ENCODE data around the gene IFT27. TPM values are rescaled to one million over a fixed set of nuclear protein-coding genes. Genes with fewer than 3 reads are reported as not detected.
A peak's percentile ranks its signal among the peaks of the same experiment; 100 is the strongest.
"Not testable (repeated sequence)": the region's sequence is repeated elsewhere in the genome, so short reads cannot be mapped to it uniquely, and the experiment has no call there.

The IFT27 gene
- total and polyA plus RNA-seq, 8 donors = 11.7 to 23.8 (median 15.4) TPM

DNA sequence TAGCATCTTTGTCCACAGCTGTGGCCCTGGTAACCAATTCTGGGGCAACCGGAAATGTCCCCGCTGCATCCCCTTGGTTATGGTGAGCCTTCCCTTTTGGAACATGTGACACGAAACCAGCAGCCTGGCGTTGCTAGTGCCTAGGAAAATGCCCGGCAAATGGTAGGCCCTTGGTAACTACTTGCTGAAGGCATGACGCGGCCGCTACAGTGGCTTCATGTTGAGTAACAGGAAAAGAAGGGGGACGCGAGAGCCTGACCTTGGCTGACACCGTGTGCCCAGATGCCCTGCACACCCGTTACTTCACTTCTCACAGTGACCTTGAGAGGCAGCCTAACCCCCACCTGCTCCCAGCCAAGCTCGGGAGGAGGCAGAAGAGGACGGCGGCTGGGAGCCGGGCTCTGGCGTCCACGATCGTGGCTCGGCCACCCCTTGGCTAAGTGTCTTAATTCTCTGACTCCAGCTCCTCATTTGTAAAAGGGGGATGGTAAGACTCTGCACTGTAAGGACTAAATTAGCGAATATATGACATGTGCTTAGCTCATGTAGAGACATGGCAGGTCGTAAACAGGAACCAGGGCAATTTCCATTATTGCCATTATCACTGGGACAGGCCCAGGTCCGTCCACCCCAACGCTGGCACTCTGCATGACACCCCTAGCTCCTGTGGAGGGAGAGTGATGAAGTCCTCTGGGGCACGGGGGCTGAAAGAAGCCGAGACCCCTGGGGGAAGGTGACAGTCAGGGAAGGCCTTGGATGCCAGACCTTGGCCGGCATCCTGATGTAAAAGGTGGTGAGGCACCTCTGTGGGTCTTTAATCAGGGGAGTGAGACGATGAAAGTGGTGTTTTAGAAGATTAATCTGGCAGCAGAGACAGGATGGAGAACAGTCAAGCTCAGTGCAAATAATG lies 18.9 kb downstream of the IFT27 start:
- Histone ChIP-seq H3K27me3 (no peaks in the 10 kb centered on the region), H3K4me3 (no peak overlapping the region), H3K27ac (no peak overlapping the region), H3K9me3 (no peaks in the 10 kb centered on the region), H3K4me1 (peaks cover 0 to 6% (median 5%) of the 10 kb centered on the region in 3 donors), H3K36me3 (no peaks in the 10 kb centered on the region)
- WGBS, 2 donors = 37 to 43% methylated on average over 28 of the region's 28 CpGs
- intact Hi-C loops (cut with DNase I) = no loop called here
- ATAC-seq (peak in 3 of 4 donors; percentile 14 to 55 (median 37)), DNase-seq (no peak), FAIRE-seq (no peak)
- TF ChIP-seq, protein P1, sequence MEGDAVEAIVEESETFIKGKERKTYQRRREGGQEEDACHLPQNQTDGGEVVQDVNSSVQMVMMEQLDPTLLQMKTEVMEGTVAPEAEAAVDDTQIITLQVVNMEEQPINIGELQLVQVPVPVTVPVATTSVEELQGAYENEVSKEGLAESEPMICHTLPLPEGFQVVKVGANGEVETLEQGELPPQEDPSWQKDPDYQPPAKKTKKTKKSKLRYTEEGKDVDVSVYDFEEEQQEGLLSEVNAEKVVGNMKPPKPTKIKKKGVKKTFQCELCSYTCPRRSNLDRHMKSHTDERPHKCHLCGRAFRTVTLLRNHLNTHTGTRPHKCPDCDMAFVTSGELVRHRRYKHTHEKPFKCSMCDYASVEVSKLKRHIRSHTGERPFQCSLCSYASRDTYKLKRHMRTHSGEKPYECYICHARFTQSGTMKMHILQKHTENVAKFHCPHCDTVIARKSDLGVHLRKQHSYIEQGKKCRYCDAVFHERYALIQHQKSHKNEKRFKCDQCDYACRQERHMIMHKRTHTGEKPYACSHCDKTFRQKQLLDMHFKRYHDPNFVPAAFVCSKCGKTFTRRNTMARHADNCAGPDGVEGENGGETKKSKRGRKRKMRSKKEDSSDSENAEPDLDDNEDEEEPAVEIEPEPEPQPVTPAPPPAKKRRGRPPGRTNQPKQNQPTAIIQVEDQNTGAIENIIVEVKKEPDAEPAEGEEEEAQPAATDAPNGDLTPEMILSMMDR (IDR thresholded peaks at IDR 0.05) = no peak

DNA sequence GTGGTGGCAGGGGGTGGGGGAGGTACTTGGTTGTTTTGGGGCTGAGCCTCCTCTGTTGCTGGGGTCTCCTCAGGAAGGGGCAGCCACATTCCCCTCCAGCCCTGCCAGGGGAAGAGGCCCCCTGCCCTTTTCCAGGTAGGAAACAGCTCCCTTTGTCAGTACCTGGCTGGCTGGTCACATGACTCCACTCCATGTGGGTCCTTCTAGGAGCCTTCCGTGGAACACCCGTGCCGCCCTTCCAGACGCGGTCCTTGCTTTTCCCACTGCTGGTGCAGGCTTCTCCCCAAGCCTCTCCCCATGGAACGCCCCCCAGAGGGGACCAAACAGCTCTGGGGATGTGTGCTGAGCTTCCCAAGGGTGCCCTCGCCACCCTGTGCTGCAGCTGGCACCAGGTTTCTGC lies 19.9 kb downstream of the IFT27 start:
- ATAC-seq = no peak
- Histone ChIP-seq H3K9me3 (no peaks in the 10 kb centered on the region), H3K4me3 (no peak overlapping the region), H3K4me1 (no peaks in the 10 kb centered on the region), H3K36me3 (no peaks in the 10 kb centered on the region), H3K27me3 (no peaks in the 10 kb centered on the region), H3K27ac (no peak overlapping the region)
- intact Hi-C loops (cut with DNase I) = no loop called here
- TF ChIP-seq, protein P1 (IDR thresholded peaks at IDR 0.05) = no peak
- no peak for FAIRE-seq
- WGBS, 2 donors = 53 to 60% methylated on average over 7 of the region's 7 CpGs
- DNase-seq = no peak

- Histone ChIP-seq H3K9me3 (no peaks in the 10 kb centered on the region), H3K4me3 (no peak overlapping the region), H3K4me1 (no peaks in the 10 kb centered on the region), H3K36me3 (no peaks in the 10 kb centered on the region), H3K27ac (no peak overlapping the region), H3K27me3 (no peaks in the 10 kb centered on the region)
- no peak for FAIRE-seq
- no peak for DNase-seq
- ATAC-seq = no peak
- WGBS, 2 donors = 80 to 83% methylated on average over 6 of the region's 6 CpGs
- TF ChIP-seq, protein P1 (IDR thresholded peaks at IDR 0.05) = no peak
- intact Hi-C loops (cut with DNase I) = no loop called here
Measured at GRCh38 chr22:36755316-36755715, 20.6 kb downstream of the IFT27 start.

- H3K9me3 ChIP-seq; ATAC-seq; intact Hi-C loops (cut with DNase I); H3K4me1 ChIP-seq; H3K27me3 ChIP-seq; DNase-seq; H3K36me3 ChIP-seq; FAIRE-seq; H3K4me3 ChIP-seq; H3K27ac ChIP-seq: not testable (repeated sequence)
- WGBS, 2 donors = 88 to 89% methylated on average over 9 of the region's 9 CpGs
Measured at GRCh38 chr22:36754881-36755280, 21.0 kb downstream of the IFT27 start.

- DNase-seq = no peak
- no peak for FAIRE-seq
- ATAC-seq = no peak
- WGBS, 2 donors = 74 to 83% methylated on average over 12 of the region's 12 CpGs
- no peaks in the 10 kb centered on the region for H3K9me3 ChIP-seq
- no peak overlapping the region for H3K27ac ChIP-seq
- intact Hi-C loops (cut with DNase I) = no loop called here
- H3K27me3 ChIP-seq = no peaks in the 10 kb centered on the region
- TF ChIP-seq, protein P1 (IDR thresholded peaks at IDR 0.05) = no peak
- H3K4me3 ChIP-seq = no peak overlapping the region
- H3K36me3 ChIP-seq = no peaks in the 10 kb centered on the region
- no peaks in the 10 kb centered on the region for H3K4me1 ChIP-seq
Measured at GRCh38 chr22:36753916-36754315, 22.0 kb downstream of the IFT27 start.

All from pancreas (tissue), 10 donors.